IMR-90 (cell line): Measurements from ENCODE around the gene ADGRG2. TPM values are rescaled to one million over a fixed set of nuclear protein-coding genes. Genes with fewer than 3 reads are reported as not detected.
A peak's percentile ranks its signal among the peaks of the same experiment; 100 is the strongest.

Experiments used
- ATAC-seq: fragments of 200-7000 bp; cut with Tn5 transposase; 2 replicates; pipeline ENCODE4 v1.9.1; 2020; ENCODE audit warnings: low read depth, mild to moderate bottlenecking, moderate library complexity
- BruUV-seq: library from RNA; stranded (reverse); fragments of 400-500 nt; replicated peaks from 2 replicates; lab custom pipeline; 2021; lab: Mats Ljungman, UMichigan
- CTCF ChIA-PET: fragments of 300-600 bp; formaldehyde crosslinking; extraction: SDS; loops from one replicate; lab custom pipeline; 2021; ENCODE audit warnings: antibody characterized with exemption; lab: Yijun Ruan, JAX
- POLR2A ChIA-PET: fragments of 300-600 bp; sonication (Branson Sonifier 250); formaldehyde crosslinking; loops from one replicate; lab custom pipeline; 2022; ENCODE audit warnings: antibody characterized with exemption; ENCODE audit not compliant: unreplicated experiment; lab: Charles Lee
- DNase-seq: peaks from one replicate; pipeline ENCODE4 v3.0.0; 2013
- H2AFZ ChIP-seq: replicated peaks from 2 replicates; pipeline ENCODE3; 2013; ENCODE audit warnings: low read length, mild to moderate bottlenecking; ENCODE audit not compliant: poor library complexity
- H2AK5ac ChIP-seq: 2 replicates; pipeline ENCODE4 v1.6.1; 2013; ENCODE audit warnings: low read depth, low read length, inconsistent platforms
- H2AK9ac ChIP-seq: replicated peaks from 2 replicates; pipeline ENCODE3; 2013; ENCODE audit warnings: mild to moderate bottlenecking, low read depth, low read length, moderate library complexity; ENCODE audit not compliant: poor library complexity
- H2BK120ac ChIP-seq: 2 replicates; pipeline ENCODE4 v1.6.1; 2013; ENCODE audit warnings: low read depth, low read length, inconsistent platforms
- H2BK15ac ChIP-seq: 3 replicates; pipeline ENCODE4 v1.6.1; 2013; ENCODE audit warnings: low read depth, low read length, inconsistent platforms
- H2BK20ac ChIP-seq: 2 replicates; pipeline ENCODE4 v1.6.1; 2013; ENCODE audit warnings: low read depth, mild to moderate bottlenecking, inconsistent platforms, low read length, moderate library complexity
- H2BK5ac ChIP-seq: 2 replicates; pipeline ENCODE4 v1.6.1; 2013; ENCODE audit warnings: mild to moderate bottlenecking, low read depth, low read length, inconsistent platforms; ENCODE audit not compliant: poor library complexity, severe bottlenecking
- H3K14ac ChIP-seq: replicated peaks from 2 replicates; pipeline ENCODE4 v1.6.1; 2013; ENCODE audit warnings: low read depth, low read length, inconsistent platforms
- H3K18ac ChIP-seq: 2 replicates; pipeline ENCODE4 v1.6.1; 2013; ENCODE audit warnings: low read depth, low read length, control low read depth
- H3K23ac ChIP-seq: 2 replicates; pipeline ENCODE4 v1.6.1; 2013; ENCODE audit warnings: low read depth, low read length, inconsistent platforms
- H3K27ac ChIP-seq: 2 replicates; pipeline ENCODE4 v1.5.1; 2013; ENCODE audit warnings: mild to moderate bottlenecking, control low read depth, low read length; ENCODE audit not compliant: insufficient read depth
- H3K27me3 ChIP-seq: 2 replicates; pipeline ENCODE4 v1.6.1; 2013; ENCODE audit warnings: low read length; ENCODE audit not compliant: control insufficient read depth, insufficient read depth
- H3K36me3 ChIP-seq: 2 replicates; pipeline ENCODE4 v1.6.1; 2013; ENCODE audit warnings: low read length, mixed read lengths; ENCODE audit not compliant: control insufficient read depth, insufficient read depth
- H3K4ac ChIP-seq: 2 replicates; pipeline ENCODE4 v1.6.1; 2013; ENCODE audit warnings: low read depth, low read length, inconsistent platforms
- H3K4me1 ChIP-seq: 2 replicates; pipeline ENCODE4 v1.6.1; 2013; ENCODE audit warnings: low read length, mixed read lengths; ENCODE audit not compliant: control insufficient read depth, insufficient read depth
- H3K4me2 ChIP-seq: 2 replicates; pipeline ENCODE4 v1.6.1; 2013; ENCODE audit warnings: low read depth, mild to moderate bottlenecking, control low read depth, low read length, moderate library complexity
- H3K4me3 ChIP-seq: 2 replicates; pipeline ENCODE4 v1.5.1; 2013; ENCODE audit warnings: low read depth, mild to moderate bottlenecking, control low read depth, low read length, moderate library complexity; ENCODE audit not compliant: insufficient read depth
- H3K56ac ChIP-seq: 2 replicates; pipeline ENCODE4 v1.6.1; 2013; ENCODE audit warnings: low read length, inconsistent platforms; ENCODE audit not compliant: insufficient read depth; ENCODE audit errors: extremely low read depth
- H3K79me1 ChIP-seq, 2 experiments: 2 replicates each; pipeline ENCODE4 v1.6.1; 2013; ENCODE audit warnings: low read length in 2 of 2, inconsistent platforms in 1 of 2, low read depth in 1 of 2
- H3K9ac ChIP-seq: 2 replicates; pipeline ENCODE4 v1.6.1; 2013; ENCODE audit warnings: low read depth, low read length, control low read depth
- H3K9me1 ChIP-seq: 2 replicates; pipeline ENCODE4 v1.6.1; 2013; ENCODE audit warnings: low read length, inconsistent platforms; ENCODE audit not compliant: insufficient read depth
- H3K9me3 ChIP-seq: 2 replicates; pipeline ENCODE4 v1.6.1; 2013; ENCODE audit warnings: low read length; ENCODE audit not compliant: control insufficient read depth, insufficient read depth
- H4K20me1 ChIP-seq: 2 replicates; pipeline ENCODE4 v1.6.1; 2013; ENCODE audit warnings: low read length, inconsistent platforms; ENCODE audit not compliant: insufficient read depth
- H4K5ac ChIP-seq: 2 replicates; pipeline ENCODE4 v1.6.1; 2013; ENCODE audit warnings: mild to moderate bottlenecking, low read depth, low read length, control low read depth
- H4K8ac ChIP-seq, 2 experiments: 2 replicates each; pipeline ENCODE4 v1.6.1; 2013; ENCODE audit warnings: low read depth in 2 of 2, low read length in 2 of 2, control low read depth in 1 of 2, inconsistent platforms in 1 of 2
- H4K91ac ChIP-seq: 2 replicates; pipeline ENCODE4 v1.6.1; 2013; ENCODE audit warnings: low read depth, low read length, inconsistent platforms; ENCODE audit not compliant: insufficient read depth
- CEBPB ChIP-seq: IDR thresholded peaks from 2 replicates; pipeline ENCODE4 v1.6.1; 2012; ENCODE audit warnings: low read depth, low read length, improper control_type of control experiment
- ELK1 ChIP-seq: fragments of 150-350 bp; IDR thresholded peaks from 2 replicates; pipeline ENCODE4 v1.6.1; 2016; ENCODE audit warnings: low read depth, mild to moderate bottlenecking, low read length, moderate library complexity, borderline replicate concordance
- MAFK ChIP-seq: IDR thresholded peaks from 2 replicates; pipeline ENCODE4 v1.6.1; 2012; ENCODE audit warnings: low read depth, low read length, improper control_type of control experiment
- NFE2L2 ChIP-seq: fragments of 150-350 bp; IDR thresholded peaks from 2 replicates; pipeline ENCODE4 v1.6.1; 2016; ENCODE audit warnings: low read depth, mild to moderate bottlenecking, low read length
- RAD21 ChIP-seq: IDR thresholded peaks from 2 replicates; pipeline ENCODE4 v1.6.1; 2012; ENCODE audit warnings: low read length, improper control_type of control experiment
- RCOR1 ChIP-seq: IDR thresholded peaks from 2 replicates; pipeline ENCODE4 v1.6.1; 2012; ENCODE audit warnings: mild to moderate bottlenecking, low read length, improper control_type of control experiment; ENCODE audit not compliant: insufficient replicate concordance
- RFX5 ChIP-seq: IDR thresholded peaks from 2 replicates; pipeline ENCODE4 v1.8.0; 2012; ENCODE audit warnings: low read depth, mild to moderate bottlenecking, low read length, moderate library complexity
- SMC3 ChIP-seq: fragments of 150-350 bp; IDR thresholded peaks from 2 replicates; pipeline ENCODE4 v1.6.1; 2016; ENCODE audit warnings: low read depth, mild to moderate bottlenecking, antibody characterized with exemption, low read length, moderate library complexity
- WGBS, 2 experiments: methylation state at CpG; one replicate each; pipeline versions ENCODE4 v1.1.5 to v1.1.7; 2013; ENCODE audit warnings: missing lambda C conversion rate in 2 of 2; ENCODE audit not compliant: insufficient read length in 1 of 2; ENCODE audit errors: extremely low coverage in 2 of 2; 5-methylcytosine and 5-hydroxymethylcytosine counted together
- dilution Hi-C: fragments of 300-500 bp; cut with HindIII; formaldehyde crosslinking; loops from one replicate; pipeline ENCODE4 v1.14.3; 2018; ENCODE audit warnings: low sequenced_read_pairs; ENCODE audit not compliant: unreplicated experiment
- in situ Hi-C: fragments of 300-500 bp; cut with MboI; formaldehyde crosslinking; loops from 3 replicates; pipeline ENCODE4 v1.14.3; 2019; ENCODE audit warnings: low sequenced_read_pairs, inconsistent platforms, mixed read lengths
- intact Hi-C: fragments of 100-400 bp; cut with micrococcal nuclease; formaldehyde crosslinking; loops from 2 replicates; pipeline ENCODE4 v1.10.0; 2022
- polyA plus RNA-seq, 3 experiments: library from polyadenylated mRNA; depleted of rRNA; stranded (reverse); fragments of >200 nt; gene quantifications; 2 replicates each; pipeline ENCODE4 v1.2.3, GENCODE V29; 2012; ENCODE audit warnings: low replicate concordance in 1 of 3
- total RNA-seq: library from RNA; depleted of rRNA; stranded (reverse); fragments of >200 nt; gene quantifications from 2 replicates; pipeline ENCODE4 v1.2.3, GENCODE V29; 2012

The ADGRG2 gene
- total and polyA plus RNA-seq, 2 of the 4 experiments (the other 2 are of a cell fraction): under 0.01 to 0.07 TPM

GRCh38 chrX:19130628-19131027 is 8.4 kb upstream of the ADGRG2 start:
- in situ Hi-C loops (no loop called here), dilution Hi-C loops (no loop called here)

More at GRCh38 chrX:19130628-19131027, 8.4 kb upstream of the ADGRG2 start:
- H3K4me2 ChIP-seq: no peak overlapping the region
- no peak overlapping the region for H2BK120ac ChIP-seq
- TF ChIP-seq NFE2L2 (no peak), CEBPB (no peak), ELK1 (no peak), MAFK (peak; percentile 22; the same call in 1 of the 2 replicates), SMC3 (no peak), RCOR1 (no peak), RFX5 (no peak), RAD21 (no peak)
- H3K36me3 ChIP-seq: no peaks in the 10 kb centered on the region
- no peaks in the 10 kb centered on the region for H3K27me3 ChIP-seq
- H3K9ac ChIP-seq: no peak overlapping the region
- H3K4ac ChIP-seq: no peak overlapping the region
- ATAC-seq (no peak), DNase-seq (no peak)
- H3K27ac ChIP-seq: no peak overlapping the region
- no peak overlapping the region for H4K91ac ChIP-seq
- H3K9me3 ChIP-seq: no peaks in the 10 kb centered on the region
- POLR2A ChIA-PET: no interaction called here
- no peaks in the 10 kb centered on the region for H4K20me1 ChIP-seq
- H4K8ac ChIP-seq: no peak overlapping the region
- H3K18ac ChIP-seq: no peak overlapping the region
- no peak overlapping the region for H2BK20ac ChIP-seq
- H2AK5ac ChIP-seq: no peak overlapping the region
- no peak overlapping the region for H2AFZ ChIP-seq
- intact Hi-C loops: no loop called here
- H2AK9ac ChIP-seq: peak overlapping the region; percentile 55
- BruUV-seq: no TSS peak
- no peak overlapping the region for H3K56ac ChIP-seq
- no peak overlapping the region for H2BK5ac ChIP-seq
- H3K14ac ChIP-seq: no peak overlapping the region
- H3K9me1 ChIP-seq: no peaks in the 10 kb centered on the region
- no peak overlapping the region for H3K23ac ChIP-seq
- CTCF ChIA-PET: no interaction called here
- no peaks in the 10 kb centered on the region for H3K4me1 ChIP-seq
- no peak overlapping the region for H2BK15ac ChIP-seq
- no peaks in the 10 kb centered on the region for H3K79me1 ChIP-seq
- no CpG with 5 or more reads among the region's 4 CpGs for WGBS, 2 experiments
- no peak overlapping the region for H4K5ac ChIP-seq
- H3K4me3 ChIP-seq: no peak overlapping the region
